GM23248 (cell line): ENCODE data around the gene FRMD1. TPM values are rescaled to one million over a fixed set of nuclear protein-coding genes. Genes with fewer than 3 reads are reported as not detected.

Experiments
- DNase-seq: peaks from one replicate; pipeline ENCODE4 v3.0.0-alpha.2; 2015
- H2AFZ ChIP-seq: fragments of 200-600 bp; sonication (generic); 2 replicates; pipeline ENCODE4 v1.6.1; 2016; ENCODE audit warnings: antibody characterized with exemption
- H3F3A ChIP-seq: fragments of 200-600 bp; sonication (generic); 2 replicates; pipeline ENCODE4 v1.6.1; 2016; ENCODE audit warnings: mild to moderate bottlenecking, antibody characterized with exemption, mixed run types; ENCODE audit not compliant: insufficient read depth
- H3K27ac ChIP-seq: fragments of 200-600 bp; sonication (generic); 2 replicates; pipeline ENCODE4 v1.5.1; 2016; ENCODE audit warnings: mild to moderate bottlenecking
- H3K27me3 ChIP-seq: fragments of 200-600 bp; sonication (generic); replicated peaks from 2 replicates; pipeline ENCODE4 v1.6.1; 2016; ENCODE audit warnings: mild to moderate bottlenecking; ENCODE audit not compliant: insufficient read depth
- H3K36me3 ChIP-seq: fragments of 200-600 bp; sonication (generic); 2 replicates; pipeline ENCODE4 v1.6.1; 2016; ENCODE audit warnings: low read depth, mild to moderate bottlenecking
- H3K4me1 ChIP-seq: fragments of 200-600 bp; sonication (generic); 2 replicates; pipeline ENCODE4 v1.6.1; 2016; ENCODE audit warnings: mild to moderate bottlenecking; ENCODE audit not compliant: insufficient read depth
- H3K4me2 ChIP-seq: fragments of 200-600 bp; sonication (generic); one replicate; pipeline ENCODE4 v1.6.1; 2016; ENCODE audit warnings: mild to moderate bottlenecking; ENCODE audit not compliant: unreplicated experiment
- H3K4me3 ChIP-seq: fragments of 200-600 bp; sonication (generic); 2 replicates; pipeline ENCODE4 v1.5.1; 2016; ENCODE audit warnings: mild to moderate bottlenecking
- H3K79me2 ChIP-seq: fragments of 200-600 bp; sonication (generic); 2 replicates; pipeline ENCODE4 v1.6.1; 2016; ENCODE audit warnings: mild to moderate bottlenecking; ENCODE audit not compliant: insufficient read depth
- H3K9ac ChIP-seq: fragments of 200-600 bp; sonication (generic); 2 replicates; pipeline ENCODE4 v1.6.1; 2016; ENCODE audit warnings: mild to moderate bottlenecking
- H3K9me2 ChIP-seq: fragments of 200-600 bp; sonication (generic); 2 replicates; pipeline ENCODE4 v1.6.1; 2016; ENCODE audit warnings: mixed run types, mild to moderate bottlenecking, moderate library complexity; ENCODE audit not compliant: insufficient read depth
- H3K9me3 ChIP-seq: fragments of 200-600 bp; sonication (generic); one replicate; pipeline ENCODE4 v1.6.1; 2017; ENCODE audit warnings: low read depth
- H4K20me1 ChIP-seq: fragments of 200-600 bp; sonication (generic); 2 replicates; pipeline ENCODE4 v1.6.0; 2016; ENCODE audit not compliant: insufficient read depth
- EZH2 ChIP-seq: fragments of 200-600 bp; sonication (generic); IDR thresholded peaks from 2 replicates; pipeline ENCODE4 v1.6.1; 2018; ENCODE audit warnings: antibody characterized with exemption, mild to moderate bottlenecking; ENCODE audit not compliant: insufficient read depth, poor library complexity, severe bottlenecking
- EZH2phosphoT487 ChIP-seq: fragments of 200-600 bp; sonication (generic); IDR thresholded peaks from 2 replicates; pipeline ENCODE4 v1.6.1; 2018; ENCODE audit warnings: antibody characterized with exemption, moderate library complexity, mild to moderate bottlenecking, low read depth; ENCODE audit not compliant: insufficient read depth
- WGBS, 2 experiments: methylation state at CpG; one replicate each; pipeline ENCODE4 v1.1.6; 2015 to 2017; ENCODE audit warnings: low lambda C conversion rate in 2 of 2, low coverage in 1 of 2; ENCODE audit errors: missing lambda C conversion rate in 2 of 2; 5-methylcytosine and 5-hydroxymethylcytosine counted together
- in situ Hi-C: fragments of 300-500 bp; cut with MboI; formaldehyde crosslinking; loops from 2 replicates; pipeline ENCODE4 v1.15.0; 2020
- polyA plus RNA-seq: library from polyadenylated mRNA; unstranded; fragments of >200 nt; fragmentation: Nextera tagmentation; extraction: Ambion mirVana; gene quantifications from 2 replicates; pipeline ENCODE4 v1.2.1, GENCODE V29; 2016
- total RNA-seq: library from RNA; depleted of rRNA; stranded (reverse); fragments of >200 nt; shearing (Covaris generic); gene quantifications from 2 replicates; pipeline ENCODE4 v1.2.3, GENCODE V29; 2014

The FRMD1 gene
- total and polyA plus RNA-seq, 2 experiments from 2014 or later, result not detected

- DNase-seq, result no peak
- no peak overlapping the region for H3K27ac ChIP-seq
- in situ Hi-C loops, result no loop called here
These were observed 17.3 kb upstream of the FRMD1 start for GRCh38 chr6:168096271-168096764.

GRCh38 chr6:168095716-168096250 lies 16.8 kb upstream of the FRMD1 start:
- Histone ChIP-seq H3K4me2 (no peak overlapping the region), H3F3A (no peaks in the 10 kb centered on the region), H2AFZ (no peak overlapping the region), H4K20me1 (no peaks in the 10 kb centered on the region), H3K27me3 (peaks cover 10% of the 10 kb centered on the region), H3K9me2 (no peaks in the 10 kb centered on the region), H3K9ac (no peak overlapping the region), H3K4me3 (no peak overlapping the region), H3K79me2 (no peaks in the 10 kb centered on the region), H3K36me3 (no peaks in the 10 kb centered on the region), H3K4me1 (no peaks in the 10 kb centered on the region), H3K9me3 (no peaks in the 10 kb centered on the region), H3K27ac (no peak overlapping the region)
- 62 to 70% methylated on average over 14 of the region's 14 CpGs for WGBS, 2 experiments
- DNase-seq, result no peak
- in situ Hi-C loops, result no loop called here
- TF ChIP-seq EZH2, result no peak
- no peak for TF ChIP-seq EZH2phosphoT487

More at GRCh38 chr6:168096271-168096764, 17.3 kb upstream of the FRMD1 start:
- TF ChIP-seq EZH2phosphoT487 (no peak), EZH2 (no peak)
- no peaks in the 10 kb centered on the region for H3K9me2 ChIP-seq
- H4K20me1 ChIP-seq, result no peaks in the 10 kb centered on the region
- H3K4me1 ChIP-seq, result no peaks in the 10 kb centered on the region
- WGBS, 2 experiments, result 60 to 82% methylated on average over 10 to 12 of the region's 13 CpGs
- H3K4me3 ChIP-seq, result no peak overlapping the region
- no peaks in the 10 kb centered on the region for H3K36me3 ChIP-seq
- H3F3A ChIP-seq, result no peaks in the 10 kb centered on the region
- H2AFZ ChIP-seq, result no peak overlapping the region
- no peaks in the 10 kb centered on the region for H3K9me3 ChIP-seq
- no peak overlapping the region for H3K4me2 ChIP-seq
- no peaks in the 10 kb centered on the region for H3K79me2 ChIP-seq
- H3K27me3 ChIP-seq, result peaks cover 10% of the 10 kb centered on the region
- no peak overlapping the region for H3K9ac ChIP-seq

GRCh38 chr6:168095171-168095691 lies 16.2 kb upstream of the FRMD1 start:
- H3K9me3 ChIP-seq, result no peaks in the 10 kb centered on the region
- 81 to 85% methylated on average over 16 to 17 of the region's 17 CpGs for WGBS, 2 experiments
- H3K27ac ChIP-seq, result no peak overlapping the region
- no peak for DNase-seq
- no peaks in the 10 kb centered on the region for H3K4me1 ChIP-seq
- H3K79me2 ChIP-seq, result no peaks in the 10 kb centered on the region
- in situ Hi-C loops, result no loop called here
- H3K36me3 ChIP-seq, result no peaks in the 10 kb centered on the region
- no peak overlapping the region for H3K4me2 ChIP-seq
- no peak overlapping the region for H2AFZ ChIP-seq
- peaks cover 5% of the 10 kb centered on the region for H3K27me3 ChIP-seq
- H4K20me1 ChIP-seq, result no peaks in the 10 kb centered on the region
- no peaks in the 10 kb centered on the region for H3K9me2 ChIP-seq
- H3F3A ChIP-seq, result no peaks in the 10 kb centered on the region
- TF ChIP-seq EZH2 (no peak), EZH2phosphoT487 (no peak)
- H3K4me3 ChIP-seq, result no peak overlapping the region
- no peak overlapping the region for H3K9ac ChIP-seq

GRCh38 chr6:168093634-168094033 lies 14.6 kb upstream of the FRMD1 start:
- in situ Hi-C loops, result no loop called here

More at GRCh38 chr6:168093634-168094033, 14.6 kb upstream of the FRMD1 start:
- H3K9ac ChIP-seq, result no peak overlapping the region
- DNase-seq, result no peak
- no peak overlapping the region for H3K27ac ChIP-seq
- H3K9me3 ChIP-seq, result no peaks in the 10 kb centered on the region
- no peak for TF ChIP-seq EZH2
- no peak for TF ChIP-seq EZH2phosphoT487
- no peak overlapping the region for H2AFZ ChIP-seq
- no peaks in the 10 kb centered on the region for H3K9me2 ChIP-seq
- H3K36me3 ChIP-seq, result no peaks in the 10 kb centered on the region
- no peaks in the 10 kb centered on the region for H3K79me2 ChIP-seq
- peaks cover under 1% of the 10 kb centered on the region; the same call in 1 of the 2 replicates for H3K27me3 ChIP-seq
- WGBS, 2 experiments, result 72 to 80% methylated on average over 10 to 11 of the region's 11 CpGs
- no peak overlapping the region for H3K4me3 ChIP-seq
- H4K20me1 ChIP-seq, result no peaks in the 10 kb centered on the region
- no peaks in the 10 kb centered on the region for H3F3A ChIP-seq
- no peak overlapping the region for H3K4me2 ChIP-seq
- no peaks in the 10 kb centered on the region for H3K4me1 ChIP-seq
